Activated naive CD4-positive, alpha-beta T cell treated with anti-CD3 and anti-CD28 coated beads, Interleukin-2, amount 50 U/mL, for 72 hours (primary cell): ENCODE results near the gene MLANA. TPM values are rescaled to one million over a fixed set of nuclear protein-coding genes. Genes with fewer than 3 reads are reported as not detected.
A peak's percentile ranks its signal among the peaks of the same experiment; 100 is the strongest.

Experiments used
- ATAC-seq, 2 donors: fragments of 150-1000 bp; cut with Tn5 transposase; 2 replicates each; pipeline ENCODE4 v1.10.0; 2021; ENCODE audit warnings: mild to moderate bottlenecking in 2 of 2, moderate library complexity in 2 of 2
- DNase-seq, 2 donors: peaks; one replicate each; pipeline ENCODE4 v3.0.0; 2021 to 2022; ENCODE audit warnings: low spot score in 2 of 2
- H3K27ac Mint-ChIP-seq, 2 donors: one replicate each; pipeline ENCODE4 v1.8.0; 2022; ENCODE audit warnings: mild to moderate bottlenecking in 2 of 2, mixed read lengths in 2 of 2
- H3K36me3 Mint-ChIP-seq, 2 donors: one replicate each; pipeline ENCODE4 v1.8.0; 2022; ENCODE audit warnings: mixed read lengths in 2 of 2
- H3K9me3 Mint-ChIP-seq, 2 donors: one replicate each; pipeline ENCODE4 v1.8.0; 2022; ENCODE audit warnings: mixed read lengths in 2 of 2
- total RNA-seq, 2 donors: library from RNA; stranded (reverse); gene quantifications; one replicate each; pipeline ENCODE4 v1.2.3, GENCODE V29; 2022

Gene MLANA
- total RNA-seq, 2 donors from 2014 or later: not detected

GRCh38 chr9:5886114-5886939, 4.4 kb upstream of the MLANA start:
- H3K36me3 Mint-ChIP-seq: no peaks in the 10 kb centered on the region
- no peak overlapping the region for H3K27ac Mint-ChIP-seq
- DNase-seq (peak; percentile 74 to 91), ATAC-seq (peak; percentile 98 to 99)
- H3K9me3 Mint-ChIP-seq: no peaks in the 10 kb centered on the region

- Mint-ChIP-seq H3K36me3 (no peaks in the 10 kb centered on the region), H3K27ac (no peak overlapping the region), H3K9me3 (no peaks in the 10 kb centered on the region)
- ATAC-seq: no peak
- no peak for DNase-seq
These were observed 1.9 kb downstream of the MLANA start for GRCh38 chr9:5892456-5893133.

GRCh38 chr9:5893134-5893505, 2.4 kb downstream of the MLANA start:
- Mint-ChIP-seq H3K27ac (no peak overlapping the region), H3K9me3 (no peaks in the 10 kb centered on the region), H3K36me3 (no peaks in the 10 kb centered on the region)
- DNase-seq (no peak), ATAC-seq (no peak)

- Mint-ChIP-seq H3K9me3 (no peaks in the 10 kb centered on the region), H3K36me3 (no peaks in the 10 kb centered on the region), H3K27ac (no peak overlapping the region)
- no peak for ATAC-seq
- no peak for DNase-seq
These were observed 3.0 kb downstream of the MLANA start for GRCh38 chr9:5893591-5894236.

- ATAC-seq (no peak), DNase-seq (no peak)
- Mint-ChIP-seq H3K36me3 (no peaks in the 10 kb centered on the region), H3K9me3 (no peaks in the 10 kb centered on the region), H3K27ac (no peak overlapping the region)
These were observed 3.7 kb downstream of the MLANA start for GRCh38 chr9:5894237-5894959.

GRCh38 chr9:5895782-5896181, 5.1 kb downstream of the MLANA start:
- DNase-seq (no peak), ATAC-seq (no peak)
- no peaks in the 10 kb centered on the region for H3K36me3 Mint-ChIP-seq
- H3K9me3 Mint-ChIP-seq: no peaks in the 10 kb centered on the region
- no peak overlapping the region for H3K27ac Mint-ChIP-seq

GRCh38 chr9:5896863-5897262, 6.2 kb downstream of the MLANA start:
- H3K9me3 Mint-ChIP-seq: no peaks in the 10 kb centered on the region
- H3K27ac Mint-ChIP-seq: peak overlapping the region in 1 of 2 donors; percentile 82
- ATAC-seq (peak in 1 of 2 donors; percentile 75), DNase-seq (no peak)
- no peaks in the 10 kb centered on the region for H3K36me3 Mint-ChIP-seq

- H3K9me3 Mint-ChIP-seq: no peaks in the 10 kb centered on the region
- DNase-seq (no peak), ATAC-seq (no peak)
- H3K27ac Mint-ChIP-seq: no peak overlapping the region
- no peaks in the 10 kb centered on the region for H3K36me3 Mint-ChIP-seq
These were observed 7.2 kb downstream of the MLANA start for GRCh38 chr9:5897851-5898250.

GRCh38 chr9:5899292-5899691, 8.6 kb downstream of the MLANA start:
- no peak for DNase-seq
- no peak overlapping the region for H3K27ac Mint-ChIP-seq
- ATAC-seq: peak in 1 of 2 donors; percentile 29
- H3K36me3 Mint-ChIP-seq: no peaks in the 10 kb centered on the region
- H3K9me3 Mint-ChIP-seq: no peaks in the 10 kb centered on the region

GRCh38 chr9:5900622-5901021, 9.9 kb downstream of the MLANA start:
- H3K27ac Mint-ChIP-seq: no peak overlapping the region

GRCh38 chr9:5902377-5902776, 11.7 kb downstream of the MLANA start:
- Mint-ChIP-seq H3K27ac (peak overlapping the region in 1 of 2 donors; percentile 27), H3K36me3 (peaks cover 0 to 11% of the 10 kb centered on the region in 2 donors), H3K9me3 (no peaks in the 10 kb centered on the region)
- DNase-seq: no peak
- ATAC-seq: no peak

More at GRCh38 chr9:5900622-5901021, 9.9 kb downstream of the MLANA start:
- no peaks in the 10 kb centered on the region for H3K9me3 Mint-ChIP-seq
- ATAC-seq (no peak), DNase-seq (no peak)
- peaks cover 0 to 8% of the 10 kb centered on the region in 2 donors for H3K36me3 Mint-ChIP-seq

GRCh38 chr9:5908918-5909317, 18.2 kb downstream of the MLANA start:
- no peak for ATAC-seq
- no peaks in the 10 kb centered on the region for H3K9me3 Mint-ChIP-seq
- DNase-seq: no peak
- H3K36me3 Mint-ChIP-seq: peaks cover 0 to 11% of the 10 kb centered on the region in 2 donors
- H3K27ac Mint-ChIP-seq: no peak overlapping the region

GRCh38 chr9:5909976-5910375, 19.3 kb downstream of the MLANA start:
- no peak for DNase-seq
- Mint-ChIP-seq H3K9me3 (no peaks in the 10 kb centered on the region), H3K36me3 (peaks cover 0 to 9% of the 10 kb centered on the region in 2 donors), H3K27ac (peak overlapping the region; percentile 59 to 65)
- ATAC-seq: peak; percentile 81 to 90

GRCh38 chr9:5910413-5911057, 19.8 kb downstream of the MLANA start:
- Mint-ChIP-seq H3K36me3 (peaks cover 0 to 3% of the 10 kb centered on the region in 2 donors), H3K27ac (peak overlapping the region; percentile 59 to 65), H3K9me3 (no peaks in the 10 kb centered on the region)
- DNase-seq (peak in 1 of 2 donors; percentile 46), ATAC-seq (peak; percentile 73 to 78)

GRCh38 chr9:5915438-5915837, 24.7 kb downstream of the MLANA start:
- Mint-ChIP-seq H3K27ac (no peak overlapping the region), H3K9me3 (peaks cover 0 to 5% of the 10 kb centered on the region in 2 donors), H3K36me3 (peaks cover 13 to 16% of the 10 kb centered on the region in 2 donors)
- no peak for ATAC-seq
- no peak for DNase-seq

- no peak for ATAC-seq
- Mint-ChIP-seq H3K27ac (peak overlapping the region in 1 of 2 donors; percentile 36), H3K36me3 (peaks cover 30 to 33% of the 10 kb centered on the region in 2 donors)
These were observed 26.6 kb downstream of the MLANA start for GRCh38 chr9:5917273-5917672.

More at GRCh38 chr9:5917273-5917672, 26.6 kb downstream of the MLANA start:
- no peak for DNase-seq
- H3K9me3 Mint-ChIP-seq: peaks cover 0 to 15% of the 10 kb centered on the region in 2 donors
